ENCODE results near the gene GRID2.

Gene GRID2

DNA sequence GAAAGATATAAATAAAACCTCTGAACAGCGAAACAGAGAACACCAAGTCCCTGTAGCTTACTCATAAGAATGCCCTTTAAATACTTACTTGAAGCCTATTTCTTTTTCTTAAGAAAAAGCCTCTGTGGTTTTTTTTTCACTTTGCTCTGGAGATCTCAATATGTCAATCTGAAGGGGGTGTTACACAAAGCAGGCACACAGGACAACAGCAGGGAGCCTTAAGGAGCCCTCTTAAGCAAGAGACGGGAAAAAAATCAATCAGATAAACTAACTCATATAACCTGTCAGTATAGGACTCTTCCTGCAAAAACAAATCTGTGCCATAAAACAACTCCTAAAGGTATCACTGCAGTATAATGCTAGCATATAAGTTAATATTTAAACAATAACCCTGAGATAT, 913.7 kb downstream of the GRID2 start:
- FAIRE-seq, result no peak

DNA sequence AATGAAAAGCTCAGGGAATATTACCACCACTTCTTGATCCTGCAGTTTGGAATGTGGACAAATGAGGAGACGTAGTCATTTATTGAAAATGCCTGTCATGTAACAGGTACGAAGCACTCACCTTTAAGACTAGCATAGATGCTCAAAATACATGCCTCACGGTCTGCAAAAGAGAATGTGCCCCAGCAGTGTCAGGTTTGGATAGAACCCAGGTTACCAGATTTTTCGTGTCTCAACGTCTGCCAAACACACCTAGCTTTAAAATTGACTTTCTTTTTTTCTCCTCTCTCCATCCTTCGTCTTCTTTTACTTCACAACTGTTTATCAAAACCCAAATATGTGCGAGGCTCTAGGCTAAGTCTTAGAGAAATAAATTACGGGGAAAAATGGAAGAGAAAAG, 918.0 kb downstream of the GRID2 start:
- FAIRE-seq, result no peak

DNA sequence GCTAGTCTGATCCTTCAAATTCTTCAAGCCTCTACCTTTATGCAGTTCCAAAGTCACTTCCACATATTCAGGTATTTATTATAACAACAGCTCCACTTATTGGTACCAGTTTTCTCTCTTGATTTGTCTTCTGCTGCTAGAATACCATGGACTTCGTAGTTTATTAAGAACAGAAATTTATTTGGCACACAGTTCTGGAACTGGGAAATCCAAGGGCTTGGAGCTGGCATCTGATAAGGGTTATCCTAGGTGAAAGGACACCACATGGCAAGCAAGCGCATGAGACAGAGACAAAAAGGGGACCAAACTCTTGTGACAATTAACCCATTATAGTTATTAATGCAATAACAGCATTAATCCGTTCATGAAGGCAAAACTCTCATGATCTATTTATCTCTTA, 924.3 kb downstream of the GRID2 start:
- no peak for FAIRE-seq

DNA sequence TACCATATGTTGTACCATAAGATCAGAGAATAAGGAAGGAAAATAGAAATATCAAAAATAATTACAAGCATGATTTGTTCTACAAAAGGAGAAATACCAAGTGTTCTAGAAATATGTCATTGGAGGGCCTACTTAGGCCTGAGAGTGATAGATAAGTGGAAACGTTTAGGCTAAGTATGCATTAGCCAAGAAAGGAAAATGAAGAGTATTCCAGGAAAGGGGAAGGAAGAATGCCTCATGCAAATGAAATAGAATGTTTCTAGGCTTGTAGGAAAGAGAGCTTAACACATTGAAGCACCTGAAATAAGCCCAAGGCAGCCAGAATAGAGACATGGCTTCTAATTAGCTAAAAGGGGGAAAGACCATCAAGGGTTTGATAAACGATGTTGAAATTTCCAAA, 929.1 kb downstream of the GRID2 start:
- no peak for FAIRE-seq

- no peak for FAIRE-seq
Observed at GRCh38 chr4:93237521-93237920, 933.8 kb downstream of the GRID2 start.

GRCh38 chr4:93243262-93243661, 939.5 kb downstream of the GRID2 start:
- no peak for FAIRE-seq

DNA sequence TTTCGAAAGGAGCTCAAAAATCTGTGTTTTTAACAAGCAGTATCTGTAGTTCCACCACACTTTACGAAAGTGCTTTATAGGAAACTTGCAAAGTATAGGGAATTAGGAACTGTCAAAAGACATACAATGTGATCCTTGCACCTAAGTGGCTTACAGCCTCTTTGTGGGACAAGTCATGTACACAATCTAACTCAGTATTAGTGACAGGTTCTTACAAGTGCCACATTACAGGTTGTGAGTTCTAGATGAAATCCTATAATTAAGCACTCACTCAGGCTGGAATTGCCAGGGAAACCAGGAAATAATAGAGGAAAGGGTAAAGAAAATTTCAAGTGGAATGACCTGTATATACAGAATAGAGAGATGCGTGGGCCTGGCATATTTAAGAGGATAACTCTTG, 957.4 kb downstream of the GRID2 start:
- no peak for FAIRE-seq

DNA sequence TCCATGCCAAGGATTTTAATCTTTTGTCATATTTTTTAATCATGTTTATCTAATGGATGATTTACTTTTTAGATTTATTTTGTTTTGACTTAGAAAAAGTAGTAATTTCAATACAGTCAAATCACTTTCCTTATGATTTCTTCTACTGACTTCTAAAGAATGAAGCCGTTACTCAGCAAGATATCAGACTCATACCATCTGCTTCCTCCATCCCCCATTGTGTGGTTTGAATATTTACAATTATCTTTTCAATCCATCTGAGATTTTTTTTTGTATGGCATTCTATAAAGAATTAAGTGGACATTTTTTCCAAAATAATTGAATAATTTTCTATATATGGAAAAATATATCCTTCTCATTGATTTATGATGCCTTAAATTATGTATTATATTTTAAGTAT, 959.4 kb downstream of the GRID2 start:
- peak; percentile 75 for FAIRE-seq

DNA sequence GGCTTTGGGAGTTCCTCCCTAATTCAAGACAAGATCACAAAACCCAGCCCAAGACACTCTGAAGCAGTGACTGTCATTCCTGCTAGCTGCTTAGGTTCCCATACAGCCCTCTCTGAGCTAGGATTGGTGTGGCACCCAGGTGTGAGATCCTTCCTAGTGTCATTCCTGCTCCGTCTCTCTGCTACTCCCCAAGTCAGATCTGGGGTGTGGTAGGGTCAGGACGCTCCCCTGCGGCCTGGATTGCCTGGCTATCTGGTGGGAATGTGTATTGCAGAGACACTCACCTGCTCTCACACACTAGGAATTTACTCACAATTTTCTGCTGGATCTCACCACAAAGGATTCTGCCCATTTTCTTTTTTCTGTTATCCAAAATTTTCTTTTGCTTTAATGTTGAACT, 964.0 kb downstream of the GRID2 start:
- no peak for FAIRE-seq

- no peak for FAIRE-seq
Observed at GRCh38 chr4:93285346-93285745, 981.6 kb downstream of the GRID2 start.

GRCh38 chr4:93289241-93289640, 985.5 kb downstream of the GRID2 start:
- FAIRE-seq, result no peak

DNA sequence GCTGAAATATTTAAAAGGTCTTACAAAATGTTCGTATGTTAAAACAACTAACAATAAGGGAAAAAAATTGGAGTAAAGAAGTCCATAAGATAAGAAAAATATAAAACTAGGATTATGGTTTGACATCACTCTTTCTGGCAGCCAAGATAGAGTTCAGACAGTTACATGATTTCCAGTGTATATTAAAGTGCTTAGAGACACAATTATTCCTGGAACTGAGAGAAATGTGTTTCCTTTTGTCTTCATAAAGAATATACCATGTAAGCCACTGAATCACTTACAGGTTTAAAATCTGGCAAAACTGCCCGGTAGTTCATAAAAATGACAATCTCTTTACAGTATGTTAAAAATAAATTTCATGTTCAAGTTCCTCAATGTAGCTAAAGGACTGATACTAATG, 986.1 kb downstream of the GRID2 start:
- no peak for FAIRE-seq

GRCh38 chr4:93299118-93299517, 995.4 kb downstream of the GRID2 start:
- no peak for FAIRE-seq

- peak; percentile 19 for FAIRE-seq
Observed at GRCh38 chr4:93300780-93301555, 997.2 kb downstream of the GRID2 start.

GRCh38 chr4:93302310-93302709, 998.5 kb downstream of the GRID2 start:
- FAIRE-seq, result no peak

- FAIRE-seq, result no peak
Observed at GRCh38 chr4:93303440-93303839, 999.7 kb downstream of the GRID2 start.

- FAIRE-seq, result no peak
Observed at GRCh38 chr4:93312299-93312698, 1008.5 kb downstream of the GRID2 start.

DNA sequence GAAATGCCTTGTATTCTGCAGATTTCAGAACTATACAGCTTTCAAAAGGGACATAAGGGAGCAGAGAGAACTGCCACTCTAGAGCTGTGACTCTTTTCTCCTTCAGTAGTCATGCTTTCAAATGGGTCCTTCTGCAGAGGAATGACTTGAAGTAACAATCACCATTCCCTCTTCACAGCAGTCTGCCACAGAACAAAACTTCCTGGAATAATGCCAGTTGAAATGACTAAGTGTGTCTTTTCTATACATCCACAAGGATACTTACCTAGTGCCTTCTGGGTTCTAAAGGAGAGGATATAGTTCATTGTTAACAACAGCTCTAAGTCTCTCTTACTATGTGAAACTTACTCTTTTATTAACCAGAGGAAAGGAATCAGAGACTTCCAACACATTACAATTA, 1009.4 kb downstream of the GRID2 start:
- FAIRE-seq, result no peak

DNA sequence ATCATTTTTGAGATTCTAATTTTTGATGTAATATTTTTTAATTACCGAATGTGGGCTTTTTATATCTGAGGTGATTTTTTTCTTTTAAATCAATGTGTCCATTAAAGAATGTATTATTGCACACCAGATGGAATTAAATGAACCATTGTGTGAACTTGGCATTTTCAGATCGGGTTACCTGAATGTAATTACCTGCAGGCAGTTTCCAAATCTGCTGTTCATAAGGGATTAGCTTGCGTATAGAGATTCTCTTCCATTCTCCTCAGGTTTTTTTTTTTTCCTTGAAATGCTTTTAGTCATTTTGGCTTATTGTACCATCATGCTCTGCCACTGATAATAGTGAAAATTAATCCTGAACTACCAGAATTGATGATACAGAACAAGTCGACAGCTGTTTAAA, 1013.3 kb downstream of the GRID2 start:
- FAIRE-seq, result no peak

- no peak for FAIRE-seq
Observed at GRCh38 chr4:93317561-93317960, 1013.8 kb downstream of the GRID2 start.

DNA sequence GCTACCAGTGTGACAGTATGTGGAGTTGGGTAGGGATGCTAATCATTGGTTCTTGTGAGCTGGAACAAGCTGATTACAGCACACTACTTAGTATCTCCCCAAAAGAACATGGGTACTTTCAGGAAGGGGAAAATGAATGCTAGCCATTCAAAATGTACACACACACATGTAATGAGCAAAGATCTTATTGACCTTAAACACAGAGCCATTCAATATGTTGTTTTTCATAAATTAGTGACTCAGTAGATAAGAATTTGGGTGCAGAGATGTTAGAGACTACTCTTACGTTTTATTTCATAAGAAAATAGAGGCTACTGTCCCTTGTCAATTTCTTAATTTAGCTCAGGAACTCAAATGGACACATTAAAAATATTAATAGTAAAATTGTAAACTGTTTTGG, 1015.3 kb downstream of the GRID2 start:
- FAIRE-seq, result no peak

- FAIRE-seq, result no peak
Observed at GRCh38 chr4:93320356-93320755, 1016.6 kb downstream of the GRID2 start.

DNA sequence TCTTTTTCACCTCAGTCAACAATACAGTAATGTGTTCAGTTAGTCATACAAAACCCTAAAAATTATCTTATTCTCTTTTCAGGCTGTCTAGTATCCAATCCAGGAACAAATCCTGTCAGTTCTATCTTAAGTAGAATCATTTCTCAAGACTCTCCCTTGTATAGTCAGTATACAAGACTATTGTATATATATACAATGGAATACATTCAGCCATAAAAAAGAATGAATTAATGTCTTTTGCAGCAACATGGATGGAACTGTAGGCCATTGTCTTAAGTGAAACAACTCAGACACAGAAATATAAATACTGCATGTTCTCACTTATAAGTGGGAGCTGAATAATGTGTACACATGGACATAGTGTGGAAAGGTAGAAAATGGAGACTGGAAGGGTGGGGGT, 1023.6 kb downstream of the GRID2 start:
- FAIRE-seq, result no peak

DNA sequence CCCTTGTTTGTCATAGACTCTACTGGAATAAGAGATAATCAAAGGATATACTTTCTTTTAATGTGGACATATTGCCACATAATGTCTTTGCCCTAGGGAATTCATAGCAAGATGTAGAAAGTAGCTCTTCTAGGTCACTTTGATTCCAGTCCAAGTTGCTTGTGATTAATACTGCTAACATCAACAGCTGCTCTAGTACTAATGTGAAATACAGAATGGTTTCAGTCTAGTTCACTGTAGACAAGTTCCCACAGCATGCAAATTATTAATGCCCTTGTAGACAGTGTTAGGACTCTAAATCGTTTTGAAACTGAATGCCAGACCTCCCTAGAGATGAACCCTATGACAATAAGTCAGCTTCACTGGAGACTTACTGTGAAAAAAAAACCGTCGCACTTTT, 1030.2 kb downstream of the GRID2 start:
- no peak for FAIRE-seq

- FAIRE-seq, result no peak
Observed at GRCh38 chr4:93337196-93337595, 1033.4 kb downstream of the GRID2 start.

Measured in G401.6 (cell line).